SK-N-DZ (cell line): ENCODE measurements around the gene PRUNE2.

Source experiments
- DNase-seq: peaks from one replicate; pipeline ENCODE4 v3.0.0-alpha.2; 2015; ENCODE audit warnings: low spot score

The PRUNE2 gene

DNA sequence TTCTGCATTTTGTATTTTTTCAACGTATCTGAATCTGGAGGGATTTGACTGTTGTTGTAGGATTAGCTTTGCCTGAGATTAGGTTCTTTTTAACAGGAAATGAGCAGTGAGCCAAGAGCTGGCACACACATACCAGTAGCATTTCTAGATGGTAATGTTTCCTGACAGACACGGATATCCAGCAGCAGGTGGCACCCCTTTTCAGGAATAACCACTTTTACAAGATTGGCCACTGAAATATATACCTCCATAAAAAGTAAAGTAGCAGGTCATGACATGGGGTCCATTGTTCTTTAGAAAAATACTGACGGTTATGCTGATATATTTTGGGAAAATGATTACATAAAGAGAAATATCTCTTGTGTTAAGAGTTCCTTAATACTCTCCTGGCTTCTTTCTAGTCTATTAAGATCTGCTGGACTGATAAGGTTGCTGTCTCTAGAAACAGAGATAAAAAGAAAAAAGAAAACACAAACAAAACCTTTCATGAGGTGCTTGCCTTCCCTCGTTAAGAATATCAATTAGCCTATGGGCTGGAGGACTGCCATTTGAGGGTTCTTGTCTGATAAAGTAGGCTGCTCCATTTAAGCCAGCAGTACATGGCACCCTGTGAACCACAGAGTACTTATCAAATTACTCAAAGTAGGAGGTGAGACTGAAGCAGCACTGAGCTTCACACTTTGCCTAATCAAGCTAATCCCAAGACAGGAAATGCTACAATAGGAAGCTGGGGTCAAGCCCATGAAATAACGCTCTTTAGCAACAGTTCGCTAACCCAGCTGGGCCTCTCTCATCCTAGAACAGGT is 243.2 kb downstream of the PRUNE2 start:
- no peak for DNase-seq

DNA sequence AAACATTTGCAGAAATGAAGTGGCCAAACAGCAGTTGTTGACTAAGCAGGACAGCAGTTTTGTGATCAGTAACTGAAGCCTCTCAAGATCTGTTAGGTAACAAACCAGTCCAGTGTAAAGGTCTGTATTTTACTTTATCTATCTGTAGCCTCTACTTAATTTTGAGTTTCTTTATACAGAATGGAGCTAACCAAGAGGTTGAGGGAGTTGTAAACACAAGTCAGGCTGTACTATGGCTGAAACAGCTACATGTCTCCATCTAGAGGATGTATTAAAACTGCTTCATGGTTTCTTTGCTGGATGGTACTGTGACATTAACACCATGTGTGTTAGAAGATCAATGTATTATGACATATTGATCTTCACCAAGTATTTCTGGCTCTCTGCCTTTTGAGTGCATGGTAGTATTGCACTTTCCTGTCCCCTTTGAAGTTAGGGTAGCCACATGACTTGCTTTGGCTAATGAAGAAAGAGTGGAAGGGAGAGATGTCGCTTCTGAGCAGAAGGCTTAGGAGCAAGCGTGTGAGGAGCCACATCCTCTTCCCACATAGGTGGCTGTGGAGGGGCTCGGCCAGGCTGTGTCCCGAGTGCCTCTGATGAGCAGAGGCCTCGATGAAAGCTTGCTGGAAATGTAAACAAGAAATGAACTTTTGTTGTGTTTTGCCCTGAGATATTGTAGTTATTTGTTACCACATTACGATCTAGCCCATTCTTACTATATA is 247.2 kb downstream of the PRUNE2 start:
- DNase-seq = peak; percentile 12

DNA sequence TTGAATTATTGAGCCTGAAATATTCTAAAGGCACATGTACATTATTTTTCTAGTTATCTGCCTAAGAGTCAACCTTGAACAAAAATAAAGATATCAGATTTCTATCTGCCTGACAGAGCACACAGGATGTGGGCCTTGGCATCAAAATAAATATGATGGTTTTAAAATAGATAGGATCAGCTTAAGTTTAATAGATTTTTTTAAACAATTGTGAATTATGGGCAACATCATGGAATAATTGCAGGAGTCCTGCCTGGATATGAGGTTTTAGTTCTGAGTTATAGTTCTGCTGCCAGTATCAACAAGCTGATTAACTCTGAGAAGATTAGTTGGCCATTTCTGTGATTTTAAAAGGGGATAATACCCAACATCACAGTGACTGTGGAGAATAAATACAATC is 248.6 kb downstream of the PRUNE2 start:
- DNase-seq = no peak

DNA sequence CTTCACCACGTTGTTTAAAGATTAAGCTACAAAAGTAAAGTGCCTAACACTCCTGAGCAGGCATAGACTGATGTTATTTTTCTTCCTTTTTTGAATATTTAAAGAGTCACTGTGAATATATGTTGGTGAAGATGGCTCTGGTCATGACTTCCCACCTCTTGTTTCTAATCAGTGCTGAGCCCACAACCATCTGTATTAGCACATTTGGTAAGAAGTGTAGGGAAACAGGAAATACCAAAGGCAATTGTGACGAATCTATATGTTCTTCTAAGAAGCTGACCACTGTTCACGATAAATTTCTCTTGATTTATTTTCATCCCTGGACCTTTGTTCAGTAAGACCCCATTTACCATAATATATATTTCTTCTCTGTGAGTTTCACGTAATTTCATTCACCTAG is 249.9 kb downstream of the PRUNE2 start:
- no peak for DNase-seq

DNA sequence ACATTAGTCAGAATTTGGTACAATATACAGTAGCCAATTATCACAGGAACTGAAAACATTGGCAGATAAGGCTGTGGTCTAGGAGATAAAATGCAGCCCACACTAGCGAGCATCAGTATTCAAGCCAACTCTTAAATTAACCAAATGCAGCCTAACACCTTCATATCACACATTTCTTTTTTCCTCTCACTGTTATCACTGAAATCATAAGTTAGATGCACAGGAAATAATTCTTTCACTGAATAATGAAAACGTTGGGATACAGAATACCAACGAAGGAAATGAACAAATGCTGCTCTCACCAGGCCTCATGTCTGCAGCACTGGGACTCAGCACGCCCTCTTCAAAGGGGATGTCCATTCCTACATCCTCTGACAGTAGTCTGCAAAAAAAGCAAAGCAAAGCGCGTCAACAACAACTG is 250.8 kb downstream of the PRUNE2 start:
- no peak for DNase-seq

DNA sequence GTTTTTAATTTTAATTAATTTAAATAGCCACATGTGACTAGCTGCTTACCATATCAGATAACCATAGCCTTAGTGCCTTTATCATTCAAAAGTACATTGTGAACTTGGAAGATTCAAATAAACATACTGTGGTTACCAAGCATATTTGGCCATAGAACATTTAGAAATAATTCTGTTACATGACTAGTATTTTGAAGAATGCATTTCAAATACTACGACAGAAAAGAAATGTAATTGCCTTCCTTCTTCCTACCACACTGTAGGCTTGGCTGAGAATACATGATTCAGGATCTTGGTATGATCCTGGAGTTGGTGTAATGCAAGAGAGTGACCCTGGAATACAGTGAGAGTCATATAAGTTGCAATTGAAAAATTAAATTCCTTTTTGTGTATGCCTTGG is 251.3 kb downstream of the PRUNE2 start:
- DNase-seq = no peak

DNA sequence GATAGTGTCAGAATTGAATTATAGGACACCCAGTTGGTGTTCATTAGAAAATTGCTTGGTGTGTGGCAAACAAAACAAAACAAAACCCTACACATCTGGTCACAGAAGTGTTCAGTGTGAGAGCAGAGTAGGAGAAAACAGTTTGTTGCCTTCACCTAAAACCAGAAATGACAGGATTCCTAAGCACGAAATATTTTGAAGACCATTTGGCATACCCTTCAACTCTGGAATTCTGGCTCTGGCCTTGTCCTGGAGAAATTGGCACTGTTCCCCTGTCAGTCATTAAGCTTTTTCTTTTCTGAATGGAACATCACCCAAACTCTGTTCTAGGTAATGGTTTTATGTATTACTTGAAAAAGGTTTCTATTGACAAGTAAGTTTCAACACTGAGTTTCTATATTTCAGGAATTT is 251.9 kb downstream of the PRUNE2 start:
- DNase-seq = no peak

DNA sequence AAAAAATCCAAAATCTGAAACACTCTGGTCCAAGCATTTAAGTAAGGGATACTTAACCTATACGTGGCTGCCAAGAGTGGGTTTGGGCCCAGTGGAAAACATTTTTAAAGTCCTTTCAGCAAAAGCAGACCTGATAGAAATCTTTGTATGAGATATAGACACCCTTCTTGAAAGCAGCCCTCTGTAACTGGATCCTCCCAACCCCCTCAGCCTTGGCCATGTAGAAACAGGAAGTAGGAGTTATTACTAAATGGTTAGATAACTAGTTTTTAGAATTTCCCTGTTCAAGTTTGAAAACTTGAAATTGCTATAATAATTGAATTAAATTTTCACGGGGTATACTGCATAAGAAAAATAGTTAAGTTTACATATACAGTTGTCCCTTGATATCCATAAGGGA is 253.0 kb downstream of the PRUNE2 start:
- no peak for DNase-seq

DNA sequence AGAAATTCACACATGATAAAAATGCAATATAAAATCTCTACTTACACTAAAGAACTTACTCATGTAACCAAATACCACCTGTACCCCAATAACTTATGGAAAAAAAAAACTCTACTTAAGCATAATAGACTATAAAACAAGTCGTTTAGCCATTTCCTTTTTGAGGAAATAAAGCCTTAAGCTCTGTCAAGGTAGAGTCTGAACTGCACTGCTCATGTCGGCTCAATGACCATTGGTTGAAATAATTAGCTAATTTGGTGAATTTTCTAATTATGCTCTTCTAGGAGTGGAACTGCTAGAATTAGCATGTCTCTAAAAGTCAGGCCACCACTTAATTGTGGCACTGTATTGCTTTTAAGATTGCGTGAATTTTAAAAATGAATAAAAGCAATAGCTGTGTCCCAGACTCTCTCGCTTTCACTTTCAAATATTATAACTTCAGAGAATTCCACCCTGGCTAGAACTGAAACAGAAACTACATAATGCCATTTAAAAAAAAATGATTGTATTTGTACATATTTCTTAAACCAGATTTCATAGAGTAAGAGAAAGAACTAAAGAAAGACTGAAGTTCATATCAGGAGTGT is 254.7 kb downstream of the PRUNE2 start:
- no peak for DNase-seq

DNA sequence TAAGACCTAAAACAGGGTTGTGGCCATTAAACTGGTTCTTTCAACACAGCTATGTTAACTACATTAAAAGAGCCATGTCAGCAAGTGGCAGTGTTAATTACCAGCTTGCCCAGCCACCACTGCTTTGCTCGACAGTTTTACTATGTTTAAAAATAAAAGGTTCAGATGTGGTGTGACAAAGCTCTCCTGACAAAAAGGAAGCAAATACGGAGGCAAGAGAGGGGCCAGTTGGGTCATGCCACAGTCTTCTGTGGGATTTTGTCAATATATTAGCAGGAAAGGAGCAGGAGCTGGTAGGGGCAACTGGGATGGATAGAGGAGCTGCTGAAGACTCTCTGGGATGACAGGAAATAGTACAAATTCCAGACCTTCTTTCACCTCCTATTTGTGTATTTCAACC is 255.2 kb downstream of the PRUNE2 start:
- DNase-seq = no peak

DNA sequence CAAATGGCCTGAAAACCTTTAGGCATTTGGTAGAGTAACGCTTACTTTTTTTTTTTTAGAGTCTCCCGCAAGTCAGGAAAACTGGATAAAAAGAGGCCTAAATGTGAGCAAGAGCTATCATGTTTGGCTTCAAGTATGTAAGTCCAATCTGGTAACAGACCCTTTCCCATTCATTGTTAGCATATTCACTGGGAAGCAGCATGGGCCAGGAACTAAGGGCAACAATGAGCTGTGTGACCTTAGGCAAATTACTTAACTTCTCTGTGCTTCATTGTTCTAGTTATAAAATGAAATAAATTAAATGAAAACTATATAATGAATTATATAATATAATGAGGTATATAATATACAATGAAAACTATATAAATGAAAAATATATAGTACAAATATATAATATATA is 256.0 kb downstream of the PRUNE2 start:
- no peak for DNase-seq

DNA sequence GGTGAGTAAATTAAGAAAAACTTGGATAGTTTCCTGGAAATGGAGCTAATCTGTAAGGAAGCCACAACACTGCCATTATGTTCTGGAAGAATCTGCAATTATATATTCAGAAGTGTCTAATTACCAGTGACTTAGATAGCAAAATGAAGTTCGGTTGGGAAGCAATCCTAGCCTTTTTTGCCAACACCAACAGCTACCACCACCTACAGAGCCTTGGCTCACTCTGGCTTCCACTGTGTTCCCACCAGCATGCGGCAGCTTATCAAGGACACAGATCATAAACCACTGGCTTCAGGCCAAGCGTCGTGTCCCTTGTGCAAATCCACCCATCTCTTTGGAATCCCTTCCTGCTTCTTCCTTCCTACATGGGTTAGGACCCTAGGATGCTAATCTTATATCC is 259.7 kb downstream of the PRUNE2 start:
- DNase-seq = no peak

DNA sequence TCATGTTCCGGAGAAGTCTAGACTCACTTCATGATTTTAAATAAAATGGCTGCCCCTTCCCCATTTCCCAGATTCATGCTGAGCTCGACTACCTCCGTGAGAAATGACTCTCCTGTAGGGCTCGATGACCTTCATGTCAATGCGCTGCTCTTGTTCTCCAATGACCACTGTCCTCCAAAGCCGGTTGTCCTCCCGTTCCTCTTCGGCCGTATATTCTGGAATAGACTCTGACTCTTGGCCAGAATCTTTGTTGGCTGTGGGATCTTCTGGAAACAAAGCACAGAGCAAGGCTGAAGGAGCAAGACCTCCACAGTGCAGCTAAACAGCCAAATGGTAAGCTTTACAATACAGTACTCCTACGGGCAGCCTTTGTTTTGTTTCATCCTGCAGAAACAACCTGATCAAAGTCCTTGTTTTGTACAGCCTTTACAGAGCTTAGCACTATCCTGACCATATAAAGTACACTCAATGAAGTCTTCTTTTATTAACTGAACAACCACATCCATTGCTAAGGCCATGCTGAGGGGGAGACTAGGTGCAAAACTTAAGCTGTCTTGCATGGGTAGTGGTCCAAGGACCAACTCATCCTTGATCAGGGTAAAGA is 261.2 kb downstream of the PRUNE2 start:
- DNase-seq = no peak

DNA sequence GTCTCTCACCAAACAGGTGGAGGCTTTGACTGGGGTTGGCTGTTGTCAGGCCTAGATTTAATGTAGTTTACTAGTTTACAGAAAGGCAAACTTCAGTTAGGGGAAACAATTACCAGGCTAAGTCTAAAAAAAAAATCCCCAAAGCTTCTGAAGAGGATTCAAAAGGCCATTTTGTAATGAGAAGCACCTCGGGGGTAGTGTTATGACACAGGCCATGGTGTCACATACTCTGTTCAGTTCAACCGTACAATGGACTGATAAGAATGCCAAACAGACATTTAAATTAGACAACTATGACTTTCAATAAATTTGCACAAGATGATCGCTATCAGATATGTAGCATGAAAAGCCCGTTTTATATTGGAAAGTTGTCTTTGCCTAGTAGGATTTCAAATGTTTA is 261.7 kb downstream of the PRUNE2 start:
- no peak for DNase-seq

DNA sequence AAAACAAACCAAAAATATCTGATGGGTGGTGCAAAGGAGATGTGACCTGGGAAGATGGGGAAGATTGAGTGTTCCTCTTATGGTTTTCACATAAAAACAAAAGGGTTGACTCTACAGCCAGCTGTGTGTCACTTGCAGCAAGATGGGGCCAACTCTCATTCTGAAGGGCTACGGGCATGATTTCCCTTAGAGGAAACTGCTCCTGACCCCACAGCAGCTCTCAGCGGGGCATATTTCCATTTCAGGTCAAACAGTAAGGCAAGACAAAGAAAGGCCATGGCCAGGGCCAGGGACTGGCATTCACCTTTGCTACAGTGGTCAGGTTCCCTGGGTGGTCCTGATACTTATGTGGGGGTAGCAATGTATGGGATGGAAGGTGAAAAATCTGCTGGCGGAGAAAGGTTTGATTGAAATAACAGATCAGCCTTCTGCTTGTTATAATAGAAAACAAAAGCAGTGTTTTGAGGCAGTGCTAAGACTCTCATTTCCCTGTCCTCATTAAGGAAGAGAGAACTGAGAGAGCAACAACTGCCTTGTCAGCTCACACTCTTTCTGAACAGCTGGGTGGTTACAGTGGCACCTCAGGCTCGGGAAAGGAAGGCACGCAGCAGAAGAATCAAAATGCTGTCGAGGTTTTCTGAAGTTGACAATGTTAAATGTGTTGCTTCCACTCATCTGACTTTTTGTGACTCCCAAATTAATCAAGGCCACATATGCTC is 262.4 kb downstream of the PRUNE2 start:
- DNase-seq = no peak

DNA sequence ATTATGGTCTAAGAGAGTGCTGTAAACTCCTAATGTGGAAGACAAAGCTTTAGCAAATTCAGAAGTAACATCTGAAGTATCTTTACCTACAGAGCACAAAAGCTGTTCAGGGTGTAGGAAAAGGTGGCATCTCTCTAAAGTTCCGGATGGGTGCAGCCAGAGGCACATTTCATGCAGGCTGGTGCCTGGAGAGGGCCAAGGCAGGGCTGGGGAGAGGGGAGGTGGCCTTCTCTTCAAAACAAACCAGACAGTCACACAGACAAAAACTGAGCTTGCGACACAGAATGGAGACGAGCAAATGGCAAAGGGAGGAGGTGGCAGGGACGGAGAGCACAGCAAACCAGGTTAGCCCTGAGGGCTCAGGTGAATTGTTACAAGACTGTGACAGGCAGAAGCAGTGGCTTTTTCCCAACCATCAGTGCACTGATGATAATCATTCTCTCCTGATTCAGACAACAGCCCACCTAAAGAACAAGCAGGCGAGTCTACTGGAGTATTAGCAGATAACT is 263.2 kb downstream of the PRUNE2 start:
- no peak for DNase-seq

DNA sequence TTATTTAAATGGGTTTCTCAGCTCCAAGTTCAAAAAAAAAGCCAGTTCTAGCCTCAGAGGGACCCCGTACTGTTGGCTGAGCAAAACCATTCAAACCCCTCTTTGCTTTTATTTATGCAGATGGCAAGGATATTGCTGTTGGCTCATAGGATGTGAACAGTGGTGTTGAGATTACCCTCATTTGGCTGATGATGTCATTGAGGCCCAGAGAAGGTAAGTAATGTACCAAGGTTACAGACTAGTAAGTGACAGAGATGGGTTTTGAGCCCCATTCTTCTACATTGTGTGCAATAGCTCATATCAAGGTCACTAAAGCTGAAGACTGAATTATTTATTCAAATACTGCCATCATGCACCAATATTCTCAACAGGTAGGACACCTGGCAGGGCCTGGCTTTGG is 263.8 kb downstream of the PRUNE2 start:
- DNase-seq = no peak

DNA sequence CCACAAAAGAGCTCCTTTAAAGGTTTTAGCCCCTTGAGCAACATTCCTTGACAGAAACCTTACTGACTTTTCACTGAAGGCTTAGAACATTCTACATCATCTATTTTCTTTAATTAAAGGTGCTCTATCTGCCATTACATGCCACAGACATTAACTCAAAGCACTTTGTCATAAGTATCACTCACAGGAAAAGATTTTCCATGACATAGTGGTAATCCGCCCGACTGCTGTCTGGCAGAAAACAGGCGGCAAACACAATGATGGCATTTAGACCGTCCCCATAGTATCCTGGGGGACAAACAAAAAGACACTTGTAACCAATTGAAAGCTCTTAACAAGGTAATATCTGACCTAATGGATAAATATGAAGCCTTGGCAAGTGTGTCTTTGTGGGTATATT is 267.9 kb downstream of the PRUNE2 start:
- no peak for DNase-seq

DNA sequence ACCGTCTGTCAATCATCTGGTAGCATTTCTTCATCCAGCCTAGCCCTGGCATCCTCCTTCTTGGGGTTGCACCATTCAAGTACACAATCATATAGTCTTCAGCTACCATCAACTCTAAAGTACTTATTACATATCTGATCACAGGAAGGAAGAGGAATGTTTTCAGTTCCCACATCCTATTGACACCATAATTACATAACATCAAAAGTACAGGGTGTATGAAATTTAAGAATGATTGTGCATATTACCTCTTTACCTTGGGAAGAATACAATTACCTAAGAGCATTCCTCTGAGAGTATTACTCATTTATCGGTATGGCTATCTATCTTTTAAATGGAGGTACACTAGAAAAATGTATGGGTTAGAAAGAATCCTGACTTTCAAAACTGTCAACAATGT is 268.5 kb downstream of the PRUNE2 start:
- no peak for DNase-seq

DNA sequence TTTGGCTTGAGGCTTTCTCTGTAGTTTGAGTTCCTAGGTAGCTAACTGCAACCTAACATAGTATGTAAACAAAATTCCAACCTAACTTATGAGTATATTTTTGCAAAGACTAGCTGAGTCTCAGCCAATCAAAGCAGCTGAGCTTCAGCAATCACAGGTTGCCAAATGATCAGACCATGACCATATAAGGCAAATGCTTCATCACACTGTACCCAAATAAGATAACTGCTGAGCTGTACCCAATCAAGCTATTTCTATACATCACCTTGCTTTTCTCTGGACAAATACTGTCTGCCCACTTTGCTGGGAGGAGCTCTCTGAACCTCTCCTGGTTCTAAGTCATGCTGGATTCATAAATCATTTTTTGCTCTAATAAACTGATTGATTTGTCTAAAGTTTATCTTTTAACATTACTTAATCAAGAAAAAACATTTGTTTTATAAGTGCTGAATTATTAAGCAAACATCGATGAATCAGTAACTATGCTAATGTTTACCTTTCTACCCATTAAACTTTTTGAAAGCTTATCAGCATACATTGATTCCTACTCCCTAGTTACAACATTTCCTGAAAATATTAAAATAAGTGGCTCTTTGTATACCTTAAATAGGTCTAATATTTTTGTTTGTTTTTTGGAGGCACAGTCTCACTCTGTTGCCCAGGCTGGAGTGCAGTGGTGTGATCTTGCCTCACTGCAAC is 271.4 kb downstream of the PRUNE2 start:
- DNase-seq = peak; percentile 16

DNA sequence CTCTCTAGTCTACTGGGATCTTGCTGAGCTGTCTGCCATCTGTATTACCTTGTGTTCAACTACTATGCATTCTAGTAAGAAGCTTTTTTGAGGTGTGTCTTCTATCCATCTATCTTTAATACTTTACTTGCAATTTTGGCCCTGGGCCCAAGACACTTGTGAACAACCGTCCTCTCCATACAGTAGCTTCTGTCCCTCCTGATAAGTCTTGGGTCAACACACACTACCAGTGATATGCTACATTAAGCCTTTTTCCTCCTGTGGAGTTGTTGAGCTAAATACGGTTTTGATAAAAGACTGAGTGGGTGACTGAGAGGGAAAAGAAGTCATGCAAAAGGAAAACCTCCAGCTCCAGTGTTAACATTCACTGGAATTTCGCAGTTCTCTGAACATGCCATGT is 275.0 kb downstream of the PRUNE2 start:
- no peak for DNase-seq
